IMR-90 (cell line): Measurements from ENCODE around the gene MEIG1. TPM values are rescaled to one million over a fixed set of nuclear protein-coding genes. Genes with fewer than 3 reads are reported as not detected.
A peak's percentile ranks its signal among the peaks of the same experiment; 100 is the strongest.

ENCODE experiments used
- ATAC-seq: fragments of 200-7000 bp; cut with Tn5 transposase; 2 replicates; pipeline ENCODE4 v1.9.1; 2020; ENCODE audit warnings: low read depth, mild to moderate bottlenecking, moderate library complexity
- Bru-seq: library from RNA; stranded (reverse); fragments of 400-500 nt; gene quantifications from one replicate; lab custom pipeline; 2021; lab: Mats Ljungman, UMichigan
- BruChase-seq, 2 experiments: library from RNA; stranded (reverse); fragments of 400-500 nt; gene quantifications; one replicate each; lab custom pipeline; 2021; lab: Mats Ljungman, UMichigan
- BruUV-seq: library from RNA; stranded (reverse); fragments of 400-500 nt; replicated peaks from 2 replicates; lab custom pipeline; 2021; lab: Mats Ljungman, UMichigan
- CTCF ChIA-PET: fragments of 300-600 bp; formaldehyde crosslinking; extraction: SDS; loops from one replicate; lab custom pipeline; 2021; ENCODE audit warnings: antibody characterized with exemption; lab: Yijun Ruan, JAX
- POLR2A ChIA-PET: fragments of 300-600 bp; sonication (Branson Sonifier 250); formaldehyde crosslinking; loops from one replicate; lab custom pipeline; 2022; ENCODE audit warnings: antibody characterized with exemption; ENCODE audit not compliant: unreplicated experiment; lab: Charles Lee
- DNase-seq: peaks from one replicate; pipeline ENCODE4 v3.0.0; 2013
- H2AFZ ChIP-seq: replicated peaks from 2 replicates; pipeline ENCODE3; 2013; ENCODE audit warnings: low read length, mild to moderate bottlenecking; ENCODE audit not compliant: poor library complexity
- H2AK5ac ChIP-seq: 2 replicates; pipeline ENCODE4 v1.6.1; 2013; ENCODE audit warnings: low read depth, low read length, inconsistent platforms
- H2AK9ac ChIP-seq: replicated peaks from 2 replicates; pipeline ENCODE3; 2013; ENCODE audit warnings: mild to moderate bottlenecking, low read depth, low read length, moderate library complexity; ENCODE audit not compliant: poor library complexity
- H2BK120ac ChIP-seq: 2 replicates; pipeline ENCODE4 v1.6.1; 2013; ENCODE audit warnings: low read depth, low read length, inconsistent platforms
- H2BK15ac ChIP-seq: 3 replicates; pipeline ENCODE4 v1.6.1; 2013; ENCODE audit warnings: low read depth, low read length, inconsistent platforms
- H2BK20ac ChIP-seq: 2 replicates; pipeline ENCODE4 v1.6.1; 2013; ENCODE audit warnings: low read depth, mild to moderate bottlenecking, inconsistent platforms, low read length, moderate library complexity
- H2BK5ac ChIP-seq: 2 replicates; pipeline ENCODE4 v1.6.1; 2013; ENCODE audit warnings: mild to moderate bottlenecking, low read depth, low read length, inconsistent platforms; ENCODE audit not compliant: poor library complexity, severe bottlenecking
- H3K14ac ChIP-seq: replicated peaks from 2 replicates; pipeline ENCODE4 v1.6.1; 2013; ENCODE audit warnings: low read depth, low read length, inconsistent platforms
- H3K18ac ChIP-seq: 2 replicates; pipeline ENCODE4 v1.6.1; 2013; ENCODE audit warnings: low read depth, low read length, control low read depth
- H3K23ac ChIP-seq: 2 replicates; pipeline ENCODE4 v1.6.1; 2013; ENCODE audit warnings: low read depth, low read length, inconsistent platforms
- H3K27ac ChIP-seq: 2 replicates; pipeline ENCODE4 v1.5.1; 2013; ENCODE audit warnings: mild to moderate bottlenecking, control low read depth, low read length; ENCODE audit not compliant: insufficient read depth
- H3K27me3 ChIP-seq: 2 replicates; pipeline ENCODE4 v1.6.1; 2013; ENCODE audit warnings: low read length; ENCODE audit not compliant: control insufficient read depth, insufficient read depth
- H3K36me3 ChIP-seq: 2 replicates; pipeline ENCODE4 v1.6.1; 2013; ENCODE audit warnings: low read length, mixed read lengths; ENCODE audit not compliant: control insufficient read depth, insufficient read depth
- H3K4ac ChIP-seq: 2 replicates; pipeline ENCODE4 v1.6.1; 2013; ENCODE audit warnings: low read depth, low read length, inconsistent platforms
- H3K4me1 ChIP-seq: 2 replicates; pipeline ENCODE4 v1.6.1; 2013; ENCODE audit warnings: low read length, mixed read lengths; ENCODE audit not compliant: control insufficient read depth, insufficient read depth
- H3K4me2 ChIP-seq: 2 replicates; pipeline ENCODE4 v1.6.1; 2013; ENCODE audit warnings: low read depth, mild to moderate bottlenecking, control low read depth, low read length, moderate library complexity
- H3K4me3 ChIP-seq: 2 replicates; pipeline ENCODE4 v1.5.1; 2013; ENCODE audit warnings: low read depth, mild to moderate bottlenecking, control low read depth, low read length, moderate library complexity; ENCODE audit not compliant: insufficient read depth
- H3K56ac ChIP-seq: 2 replicates; pipeline ENCODE4 v1.6.1; 2013; ENCODE audit warnings: low read length, inconsistent platforms; ENCODE audit not compliant: insufficient read depth; ENCODE audit errors: extremely low read depth
- H3K79me1 ChIP-seq, 2 experiments: 2 replicates each; pipeline ENCODE4 v1.6.1; 2013; ENCODE audit warnings: low read length in 2 of 2, inconsistent platforms in 1 of 2, low read depth in 1 of 2
- H3K9ac ChIP-seq: 2 replicates; pipeline ENCODE4 v1.6.1; 2013; ENCODE audit warnings: low read depth, low read length, control low read depth
- H3K9me1 ChIP-seq: 2 replicates; pipeline ENCODE4 v1.6.1; 2013; ENCODE audit warnings: low read length, inconsistent platforms; ENCODE audit not compliant: insufficient read depth
- H3K9me3 ChIP-seq: 2 replicates; pipeline ENCODE4 v1.6.1; 2013; ENCODE audit warnings: low read length; ENCODE audit not compliant: control insufficient read depth, insufficient read depth
- H4K20me1 ChIP-seq: 2 replicates; pipeline ENCODE4 v1.6.1; 2013; ENCODE audit warnings: low read length, inconsistent platforms; ENCODE audit not compliant: insufficient read depth
- H4K5ac ChIP-seq: 2 replicates; pipeline ENCODE4 v1.6.1; 2013; ENCODE audit warnings: mild to moderate bottlenecking, low read depth, low read length, control low read depth
- H4K8ac ChIP-seq, 2 experiments: 2 replicates each; pipeline ENCODE4 v1.6.1; 2013; ENCODE audit warnings: low read depth in 2 of 2, low read length in 2 of 2, control low read depth in 1 of 2, inconsistent platforms in 1 of 2
- H4K91ac ChIP-seq: 2 replicates; pipeline ENCODE4 v1.6.1; 2013; ENCODE audit warnings: low read depth, low read length, inconsistent platforms; ENCODE audit not compliant: insufficient read depth
- CEBPB ChIP-seq: IDR thresholded peaks from 2 replicates; pipeline ENCODE4 v1.6.1; 2012; ENCODE audit warnings: low read depth, low read length, improper control_type of control experiment
- CHD1 ChIP-seq: IDR thresholded peaks from 2 replicates; pipeline ENCODE4 v1.6.1; 2012; ENCODE audit warnings: low read depth, low read length, improper control_type of control experiment
- CTCF ChIP-seq: conservative IDR thresholded peaks from 2 replicates; pipeline ENCODE4 v1.5.1; 2012; ENCODE audit warnings: mild to moderate bottlenecking, low read depth, low read length, improper control_type of control experiment
- ELK1 ChIP-seq: fragments of 150-350 bp; IDR thresholded peaks from 2 replicates; pipeline ENCODE4 v1.6.1; 2016; ENCODE audit warnings: low read depth, mild to moderate bottlenecking, low read length, moderate library complexity, borderline replicate concordance
- FOS ChIP-seq: fragments of 150-350 bp; IDR thresholded peaks from 2 replicates; pipeline ENCODE4 v1.6.1; 2016; ENCODE audit warnings: low read depth, low read length
- MAFK ChIP-seq: IDR thresholded peaks from 2 replicates; pipeline ENCODE4 v1.6.1; 2012; ENCODE audit warnings: low read depth, low read length, improper control_type of control experiment
- MAZ ChIP-seq: IDR thresholded peaks from 2 replicates; pipeline ENCODE4 v1.6.1; 2012; ENCODE audit warnings: low read depth, mild to moderate bottlenecking, low read length, improper control_type of control experiment, moderate library complexity, borderline replicate concordance
- MXI1 ChIP-seq: IDR thresholded peaks from 2 replicates; pipeline ENCODE4 v1.6.1; 2012; ENCODE audit warnings: low read depth, mild to moderate bottlenecking, low read length, moderate library complexity, borderline replicate concordance
- POLR2A ChIP-seq: IDR thresholded peaks from 2 replicates; pipeline ENCODE4 v1.6.1; 2012; ENCODE audit warnings: mild to moderate bottlenecking, low read depth, low read length
- RFX5 ChIP-seq: IDR thresholded peaks from 2 replicates; pipeline ENCODE4 v1.8.0; 2012; ENCODE audit warnings: low read depth, mild to moderate bottlenecking, low read length, moderate library complexity
- SMC3 ChIP-seq: fragments of 150-350 bp; IDR thresholded peaks from 2 replicates; pipeline ENCODE4 v1.6.1; 2016; ENCODE audit warnings: low read depth, mild to moderate bottlenecking, antibody characterized with exemption, low read length, moderate library complexity
- WGBS, 2 experiments: methylation state at CpG; one replicate each; pipeline versions ENCODE4 v1.1.5 to v1.1.7; 2013; ENCODE audit warnings: missing lambda C conversion rate in 2 of 2; ENCODE audit not compliant: insufficient read length in 1 of 2; ENCODE audit errors: extremely low coverage in 2 of 2; 5-methylcytosine and 5-hydroxymethylcytosine counted together
- dilution Hi-C: fragments of 300-500 bp; cut with HindIII; formaldehyde crosslinking; loops from one replicate; pipeline ENCODE4 v1.14.3; 2018; ENCODE audit warnings: low sequenced_read_pairs; ENCODE audit not compliant: unreplicated experiment
- in situ Hi-C: fragments of 300-500 bp; cut with MboI; formaldehyde crosslinking; loops from 3 replicates; pipeline ENCODE4 v1.14.3; 2019; ENCODE audit warnings: low sequenced_read_pairs, inconsistent platforms, mixed read lengths
- intact Hi-C: fragments of 100-400 bp; cut with micrococcal nuclease; formaldehyde crosslinking; loops from 2 replicates; pipeline ENCODE4 v1.10.0; 2022
- long read RNA-seq: library from polyadenylated mRNA; unstranded; transcript quantifications from one replicate; pipeline ENCODE4 v2.0.0, GENCODE V29; 2021; ENCODE audit not compliant: unreplicated experiment
- polyA plus RNA-seq, 3 experiments: library from polyadenylated mRNA; depleted of rRNA; stranded (reverse); fragments of >200 nt; gene quantifications; 2 replicates each; pipeline ENCODE4 v1.2.3, GENCODE V29; 2012; ENCODE audit warnings: low replicate concordance in 1 of 3
- total RNA-seq: library from RNA; depleted of rRNA; stranded (reverse); fragments of >200 nt; gene quantifications from 2 replicates; pipeline ENCODE4 v1.2.3, GENCODE V29; 2012; rRNA removed

MEIG1 gene
- not detected in 2 replicates for total RNA-seq
- not detected in 2 replicates for polyA plus RNA-seq (2012; rRNA removed)
- 0.17 TPM in 1 of 2 replicates, not detected in the other for polyA plus RNA-seq (2012; cell fraction: cytosol; rRNA removed)
- not detected in 2 replicates for polyA plus RNA-seq (2012; cell fraction: nucleus; rRNA removed; ENCODE audit: low replicate concordance)
- Bru-seq, nascent RNA: percentile 22 among the genes with signal in this experiment
- percentile 33 among the genes with signal in this experiment for BruChase-seq, experiment 1, labeled RNA remaining after a 6-hour chase
- percentile 21 among the genes with signal in this experiment for BruChase-seq, experiment 2, labeled RNA remaining after a 2-hour chase
- long read RNA-seq, partial matches to known transcripts: 0 of 1 reads
- long read RNA-seq, other reads (novel, unspliced or antisense): 0 of 1 reads

GRCh38 chr10:14959221-14960057 is at the start of gene MEIG1:
Gene MEIG1 (plus strand): TSS chr10:14959388. CDS start chr10:14966469, 7,081 bp downstream.
- ATAC-seq (peak; percentile 97), DNase-seq (peak; percentile 90)
- H3K4me1 ChIP-seq: no peaks in the 10 kb centered on the region
- H2AK5ac ChIP-seq: 0 out of 2 replicates have a peak within 1 kb of the TSS, but pooled peaks have one; percentile 38
- peak within 1 kb of the TSS; percentile 74 for H3K27ac ChIP-seq
- peak within 1 kb of the TSS; percentile 99 for H3K4me2 ChIP-seq
- dilution Hi-C loops (no loop called here), in situ Hi-C loops (no loop called here), intact Hi-C loops (no loop called here)
- 0 out of 3 replicates have a peak within 1 kb of the TSS, but pooled peaks have one; percentile 6 for H2BK15ac ChIP-seq
- H3K36me3 ChIP-seq: no peaks in the 10 kb centered on the region
- peak within 1 kb of the TSS; percentile 69 for H2AK9ac ChIP-seq
- H3K9me1 ChIP-seq: peaks cover 6% of the 10 kb centered on the region; the same call in 1 of the 2 replicates
- H3K23ac ChIP-seq: peak within 1 kb of the TSS; percentile 91
- no TSS peak for BruUV-seq
- WGBS, 2 experiments: 0% methylated on average over 32 of the region's 60 CpGs; no CpG with 5 or more reads in 1 of the 2 experiments
- peak within 1 kb of the TSS; percentile 89 to 100 for H4K8ac ChIP-seq
- H4K91ac ChIP-seq: peak within 1 kb of the TSS; percentile 69
- peak within 1 kb of the TSS; percentile 99 for H4K5ac ChIP-seq
- ChIA-PET CTCF (no interaction called here), POLR2A (interaction anchor here (0.6 kb wide), 1 partner anchor 11 kb away, joined by 3 read pairs; no protein-coding TSS in a partner anchor)
- H3K27me3 ChIP-seq: no peaks in the 10 kb centered on the region
- H3K79me1 ChIP-seq: peaks cover 0 to 9% of the 10 kb centered on the region in 2 experiments; a peak in 1 of 4 replicates
- peak within 1 kb of the TSS; percentile 81 for H3K4me3 ChIP-seq
- peak within 1 kb of the TSS; percentile 60 for H3K18ac ChIP-seq
- peak within 1 kb of the TSS; percentile 96 for H3K14ac ChIP-seq
- no peaks in the 10 kb centered on the region for H4K20me1 ChIP-seq
- peak within 1 kb of the TSS; percentile 98 for H3K56ac ChIP-seq
- TF ChIP-seq FOS (no peak), MXI1 (no peak), RFX5 (no peak), CEBPB (no peak), MAFK (no peak), CTCF (no peak), ELK1 (no peak), POLR2A (peak; percentile 64), SMC3 (no peak), MAZ (peak; percentile 67; the same call in 1 of the 2 replicates), CHD1 (no peak)
- H2BK20ac ChIP-seq: peak within 1 kb of the TSS; percentile 47; the same call in 1 of the 2 replicates
- H3K9me3 ChIP-seq: no peaks in the 10 kb centered on the region
- H2BK5ac ChIP-seq: peak within 1 kb of the TSS; percentile 81
- peak within 1 kb of the TSS; percentile 91 for H3K4ac ChIP-seq
- peak within 1 kb of the TSS; percentile 95 for H3K9ac ChIP-seq
- H2AFZ ChIP-seq: peak within 1 kb of the TSS; percentile 98
- H2BK120ac ChIP-seq: peak within 1 kb of the TSS; percentile 48
